HFFc6 (cell line): ENCODE data around the gene ST6GALNAC4. TPM values are rescaled to one million over a fixed set of nuclear protein-coding genes. Genes with fewer than 3 reads are reported as not detected.

ENCODE experiments used
- DNase-seq: peaks from one replicate; pipeline ENCODE4 v3.0.0-alpha.2; 2018
- H3K27ac Mint-ChIP-seq: 2 replicates; pipeline ENCODE4 v1.8.0; 2020; ENCODE audit warnings: mild to moderate bottlenecking, mixed read lengths
- H3K27me3 Mint-ChIP-seq: 2 replicates; pipeline ENCODE4 v1.8.0; 2021; ENCODE audit warnings: mild to moderate bottlenecking, moderate library complexity, mixed read lengths; ENCODE audit not compliant: insufficient read depth
- H3K36me3 Mint-ChIP-seq: 2 replicates; pipeline ENCODE4 v1.8.0; 2021; ENCODE audit warnings: low read depth, mixed read lengths
- H3K4me1 Mint-ChIP-seq: 2 replicates; pipeline ENCODE4 v1.8.0; 2020; ENCODE audit warnings: low read depth, mixed read lengths
- H3K4me3 Mint-ChIP-seq: 2 replicates; pipeline ENCODE4 v1.8.0; 2020; ENCODE audit warnings: mild to moderate bottlenecking, moderate library complexity, mixed read lengths
- H3K9me3 Mint-ChIP-seq: 2 replicates; pipeline ENCODE4 v1.8.0; 2020; ENCODE audit warnings: mild to moderate bottlenecking, mixed read lengths
- CTCF ChIP-seq: fragments of 200-600 bp; sonication (generic); IDR thresholded peaks from 2 replicates; pipeline ENCODE4 v1.5.0; 2021; ENCODE audit warnings: antibody characterized with exemption, mild to moderate bottlenecking
- total RNA-seq, 6 experiments: library from RNA; stranded (reverse); fragmentation: NEBNext Ultra II Directional; extraction: Animal tissue kit (Norgen Biotek cat#: 25700); gene quantifications; 2 replicates in 1 of 6; 3 replicates in 5 of 6; pipeline ENCODE4 v1.2.3, GENCODE V29; 2021

ST6GALNAC4 gene
- total RNA-seq, 6 experiments from 2014 or later, result 22.9 to 33.4 (median 27.7) TPM

- no peak for TF ChIP-seq CTCF
- DNase-seq, result no peak
- no peak overlapping the region for H3K4me3 Mint-ChIP-seq
- peaks cover 4% of the 10 kb centered on the region for H3K27me3 Mint-ChIP-seq
- peaks cover 45% of the 10 kb centered on the region for H3K4me1 Mint-ChIP-seq
- H3K36me3 Mint-ChIP-seq, result peaks cover 10% of the 10 kb centered on the region
- H3K27ac Mint-ChIP-seq, result peak overlapping the region; percentile 37; the same call in 1 of the 2 replicates
- no peaks in the 10 kb centered on the region for H3K9me3 Mint-ChIP-seq
Measured at GRCh38 chr9:127928676-127929624, 12.1 kb upstream of the ST6GALNAC4 start.

- no peak for TF ChIP-seq CTCF
- Mint-ChIP-seq H3K36me3 (peaks cover 9% of the 10 kb centered on the region), H3K4me3 (no peak overlapping the region; the same call in 1 of the 2 replicates)
Measured at GRCh38 chr9:127927988-127928675, 11.3 kb upstream of the ST6GALNAC4 start.

GRCh38 chr9:127927201-127927987 lies 10.6 kb upstream of the ST6GALNAC4 start:
- Mint-ChIP-seq H3K4me3 (peak overlapping the region; percentile 67), H3K36me3 (peaks cover 5% of the 10 kb centered on the region; the same call in 1 of the 2 replicates), H3K27me3 (peaks cover 4% of the 10 kb centered on the region), H3K27ac (no peak overlapping the region), H3K9me3 (no peaks in the 10 kb centered on the region), H3K4me1 (peaks cover 49% of the 10 kb centered on the region)
- no peak for DNase-seq
- TF ChIP-seq CTCF, result no peak

More at GRCh38 chr9:127927988-127928675, 11.3 kb upstream of the ST6GALNAC4 start:
- Mint-ChIP-seq H3K4me1 (peaks cover 50% of the 10 kb centered on the region), H3K9me3 (no peaks in the 10 kb centered on the region), H3K27me3 (peaks cover 4% of the 10 kb centered on the region), H3K27ac (no peak overlapping the region; the same call in 1 of the 2 replicates)
- DNase-seq, result no peak

GRCh38 chr9:127926906-127927200 lies 10.0 kb upstream of the ST6GALNAC4 start:
- no peak overlapping the region for H3K27ac Mint-ChIP-seq
- no peak for DNase-seq
- H3K4me1 Mint-ChIP-seq, result peaks cover 52% of the 10 kb centered on the region
- peaks cover 5% of the 10 kb centered on the region; the same call in 1 of the 2 replicates for H3K36me3 Mint-ChIP-seq
- H3K4me3 Mint-ChIP-seq, result peak overlapping the region; percentile 67
- no peak for TF ChIP-seq CTCF
- no peaks in the 10 kb centered on the region for H3K9me3 Mint-ChIP-seq
- peaks cover 4% of the 10 kb centered on the region for H3K27me3 Mint-ChIP-seq
